HG02885 (cell line): ENCODE measurements around the gene ATP5PO.

ENCODE experiments used
- ATAC-seq: cut with Tn5 transposase; IDR thresholded peaks from one replicate; pipeline ENCODE4 v1.9.1; 2021; ENCODE audit warnings: mild to moderate bottlenecking; ENCODE audit not compliant: unreplicated experiment, poor library complexity

ATP5PO gene

DNA sequence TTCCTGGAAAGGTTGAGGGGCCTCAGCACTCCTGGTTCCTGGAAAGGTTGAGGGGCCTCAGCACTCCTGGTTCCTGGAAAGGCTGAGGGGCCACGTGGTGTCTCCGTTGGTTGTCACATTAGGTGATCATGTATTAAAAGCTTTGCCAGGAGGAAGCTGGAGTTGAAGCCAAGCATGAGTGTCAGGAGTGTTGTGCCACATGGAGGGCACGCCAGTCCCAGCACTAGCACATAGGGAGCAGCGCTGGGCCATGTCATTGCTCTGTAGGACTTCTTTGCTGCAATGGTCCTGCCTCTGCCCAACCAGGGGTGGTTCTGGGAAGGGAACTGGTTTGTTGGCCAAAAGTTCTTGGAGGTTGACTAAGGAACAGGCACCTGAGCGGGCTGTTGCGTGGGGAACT lies 13.3 kb downstream of the ATP5PO start:
- no peak for ATAC-seq

DNA sequence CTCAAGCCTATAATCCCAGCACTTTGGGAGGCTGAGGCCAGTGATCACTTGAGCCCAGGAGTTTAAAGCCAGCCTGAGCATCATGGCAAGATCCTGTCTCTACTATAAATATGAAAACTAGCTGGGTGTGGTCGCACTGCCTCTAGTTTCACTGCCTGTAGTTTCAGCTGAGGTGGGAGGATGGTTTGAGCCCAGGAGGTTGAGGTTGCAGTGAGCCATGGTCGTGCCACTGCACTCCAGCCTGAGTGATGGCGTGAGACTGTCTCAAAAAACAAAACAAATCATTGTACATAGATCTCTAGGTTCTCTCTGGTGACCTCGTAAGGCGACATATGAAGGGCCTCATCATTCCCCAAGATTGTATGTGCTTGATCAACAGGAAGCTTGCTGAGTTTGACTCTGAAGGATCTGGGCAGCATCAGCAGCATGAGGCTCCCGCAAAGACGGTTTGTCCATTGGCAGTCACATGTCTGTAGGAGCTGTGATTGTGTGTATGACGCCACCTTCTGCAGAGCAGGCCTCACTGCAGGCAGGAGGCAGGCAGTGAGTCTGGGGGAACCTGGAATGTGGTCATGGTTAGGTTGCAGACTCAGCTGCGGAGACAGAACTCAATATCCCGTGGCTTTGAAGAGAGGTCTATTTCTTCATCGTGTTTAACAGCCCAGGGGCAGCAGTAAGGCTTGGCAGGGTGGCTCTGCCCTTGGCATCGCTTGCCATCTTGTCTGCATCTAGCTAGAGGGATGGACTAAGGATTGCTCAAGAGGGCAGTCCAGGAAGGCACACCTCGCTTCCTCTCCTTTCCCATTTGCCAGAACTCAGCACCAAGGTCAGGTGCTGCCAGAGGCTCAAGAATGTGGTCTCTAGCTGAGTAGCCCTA lies 14.0 kb downstream of the ATP5PO start:
- ATAC-seq: no peak

DNA sequence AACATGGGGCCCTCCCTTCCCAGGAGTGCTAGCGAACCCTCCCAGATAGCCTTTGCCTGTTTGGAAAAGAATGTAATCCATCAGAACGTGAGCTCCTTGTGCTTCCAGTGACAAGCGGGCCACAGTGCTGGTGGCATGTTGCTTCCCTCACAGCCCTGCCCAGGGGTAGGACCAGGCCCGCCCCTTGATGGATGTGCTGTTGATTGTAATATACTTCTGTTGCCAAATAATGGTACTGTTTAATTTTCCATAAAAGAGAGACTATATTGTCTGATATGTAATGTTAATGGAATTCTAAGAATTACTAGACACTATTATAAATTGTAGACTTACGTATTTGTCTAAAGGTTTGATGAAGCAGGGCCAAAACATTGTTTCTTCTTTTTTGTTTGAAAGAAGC lies 16.4 kb downstream of the ATP5PO start:
- no peak for ATAC-seq

DNA sequence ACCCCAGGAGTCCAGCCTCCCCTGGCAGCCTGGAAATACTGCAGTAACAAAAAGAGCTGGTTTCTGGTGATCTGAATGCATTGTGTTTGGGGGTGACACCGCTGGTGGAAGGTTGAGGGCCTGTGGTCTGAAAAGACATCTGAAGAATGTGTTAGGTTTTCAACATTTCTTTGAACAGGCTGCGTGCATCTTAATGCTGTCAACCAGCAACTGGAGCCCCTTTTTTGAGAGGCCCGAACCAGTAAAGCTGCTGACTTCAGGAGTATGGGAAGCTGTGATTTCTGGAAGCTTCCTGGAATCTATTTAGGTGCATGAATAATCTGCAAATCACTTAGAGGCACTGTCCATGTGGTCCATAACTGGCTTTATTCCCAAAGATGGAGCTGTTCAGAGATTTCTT lies 17.0 kb downstream of the ATP5PO start:
- ATAC-seq: no peak

DNA sequence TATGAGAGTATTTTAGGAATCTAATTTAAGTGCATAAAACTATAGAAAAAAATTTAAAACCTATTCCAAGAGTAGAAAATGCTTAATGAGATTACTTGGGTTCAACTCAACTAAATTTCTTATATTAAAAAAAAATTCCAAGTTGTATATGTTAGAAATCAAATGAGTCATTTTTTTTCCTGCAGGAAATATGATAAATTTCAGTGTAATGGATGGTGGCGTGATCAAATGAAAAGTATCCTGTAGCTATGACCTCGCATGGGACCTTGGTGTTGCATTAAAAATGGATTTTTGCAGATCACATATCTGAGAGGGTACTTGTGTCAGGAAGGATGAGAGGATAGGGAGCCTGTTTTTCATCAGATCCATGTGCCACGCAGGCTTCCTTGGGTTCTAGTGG lies 17.9 kb downstream of the ATP5PO start:
- ATAC-seq: no peak

DNA sequence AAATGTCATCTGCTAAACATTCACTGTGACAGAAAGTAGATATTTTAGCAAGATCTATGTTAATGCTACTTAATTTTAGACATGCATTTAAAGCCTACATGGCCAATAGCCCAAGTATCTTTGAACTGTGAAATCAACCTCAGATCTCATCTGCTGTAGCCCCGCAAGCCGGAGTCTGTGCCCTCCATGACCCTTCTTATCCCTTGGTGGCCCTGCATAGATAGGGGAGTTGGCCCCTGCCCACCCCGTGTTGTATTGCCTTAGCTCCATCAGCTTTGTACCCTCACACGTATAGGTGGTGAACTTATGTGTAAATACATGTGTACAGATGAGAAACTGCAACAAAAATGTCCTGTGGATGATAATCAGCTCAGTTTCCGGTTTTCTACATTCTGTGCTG lies 18.5 kb downstream of the ATP5PO start:
- ATAC-seq: no peak

DNA sequence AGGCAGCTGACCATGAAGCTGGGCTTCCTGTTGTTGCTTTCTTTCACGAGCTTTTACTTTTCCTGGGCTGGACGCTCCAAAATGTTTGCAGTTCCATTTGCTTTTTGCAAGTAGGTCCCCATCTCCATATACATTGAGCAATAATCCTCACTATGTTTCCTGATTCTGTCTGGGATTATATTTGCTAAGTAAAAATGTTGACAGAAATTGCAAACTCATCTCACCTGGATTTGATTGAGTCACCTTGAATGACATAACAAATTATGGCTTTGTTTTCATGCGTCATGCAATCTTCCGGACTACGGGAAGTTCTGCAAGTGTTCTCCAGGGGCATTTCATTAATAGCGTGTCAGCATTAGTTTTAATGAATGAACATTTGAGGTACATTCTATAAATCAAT lies 18.9 kb downstream of the ATP5PO start:
- no peak for ATAC-seq

DNA sequence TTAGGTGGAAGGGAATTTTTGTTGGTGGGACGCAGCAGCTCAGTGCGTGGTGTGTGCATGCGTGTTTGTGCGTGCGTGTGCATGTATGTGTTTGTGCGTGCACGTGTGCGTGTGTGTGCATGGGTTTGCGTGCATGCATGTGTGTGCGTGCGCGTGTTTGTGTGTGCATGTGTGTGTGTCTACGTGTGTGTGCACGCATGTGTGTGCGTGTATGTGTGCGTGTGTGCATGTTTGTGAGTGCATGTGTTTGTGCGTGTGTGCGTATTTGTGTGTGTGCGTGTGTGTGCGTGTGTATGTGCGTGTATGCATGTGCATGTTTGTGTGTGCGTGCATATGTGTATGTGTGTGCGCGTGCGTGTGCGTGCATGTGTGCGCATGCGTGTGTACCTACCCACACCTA lies 20.2 kb downstream of the ATP5PO start:
- no peak for ATAC-seq

DNA sequence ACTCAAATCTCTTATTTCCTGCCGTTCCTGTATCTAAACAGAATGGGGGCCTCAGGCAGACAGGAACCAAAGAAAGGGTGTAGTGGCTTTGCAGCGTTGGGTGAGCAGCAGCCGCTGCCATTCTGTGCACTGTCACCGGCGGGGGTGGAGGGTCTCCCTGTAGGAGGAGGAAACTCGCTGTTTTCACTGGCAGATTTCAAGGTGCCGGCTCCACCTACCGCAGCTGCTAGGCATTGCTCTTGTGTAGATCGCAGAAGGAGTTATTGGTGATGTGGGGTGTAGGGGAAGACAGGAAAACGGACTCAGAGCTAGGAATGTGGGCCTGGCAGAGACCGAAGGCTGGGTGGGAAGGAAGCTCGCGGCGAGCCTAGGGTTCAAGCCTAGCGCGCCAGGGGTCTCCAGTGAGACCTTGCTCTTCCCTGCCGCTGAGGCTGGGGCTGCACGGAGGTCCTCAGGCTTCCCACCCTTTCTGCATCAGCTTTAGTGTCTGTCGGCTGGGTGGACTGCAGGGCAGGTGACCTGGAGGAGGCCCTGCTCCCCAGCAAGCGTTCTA lies 20.8 kb downstream of the ATP5PO start:
- peak; percentile 59 for ATAC-seq

DNA sequence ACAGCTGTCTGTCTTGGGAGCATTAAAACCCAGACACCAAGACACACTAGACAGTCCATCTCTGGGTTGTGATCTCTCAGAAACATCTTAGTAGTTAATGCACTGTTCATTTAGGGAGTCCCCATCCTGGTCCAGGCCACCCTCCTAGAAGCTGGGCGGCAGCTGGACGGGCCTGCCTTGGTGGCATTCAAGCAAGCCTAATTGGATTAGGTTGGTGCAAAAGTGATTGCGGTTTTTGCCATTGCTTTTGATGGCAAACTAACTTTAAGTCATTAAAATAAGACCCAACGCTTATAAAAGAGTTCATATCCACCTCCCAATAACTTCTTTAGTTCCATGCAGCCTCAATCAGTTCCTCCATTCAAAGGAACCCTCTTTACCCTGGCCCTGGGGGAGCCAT lies 21.7 kb downstream of the ATP5PO start:
- no peak for ATAC-seq

DNA sequence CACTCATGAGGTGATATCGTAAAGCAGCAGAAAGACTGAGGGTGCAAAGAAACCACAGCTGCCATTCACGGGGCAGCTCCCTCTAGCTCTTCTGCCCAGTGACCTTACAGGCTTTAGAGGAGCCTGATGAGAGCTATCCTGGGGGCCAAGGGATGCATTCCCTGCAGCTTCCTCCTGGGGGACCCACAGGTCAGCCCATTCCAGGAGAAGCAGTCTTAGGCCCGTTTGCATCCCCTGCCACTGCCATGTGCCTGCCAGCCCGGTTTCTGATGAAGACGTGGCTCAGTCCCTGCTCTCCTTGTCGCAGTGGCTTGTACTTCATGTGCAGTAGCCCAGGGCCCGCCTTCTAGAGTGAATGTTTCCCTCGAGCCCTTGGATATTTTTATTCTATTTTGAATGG lies 22.8 kb downstream of the ATP5PO start:
- no peak for ATAC-seq

DNA sequence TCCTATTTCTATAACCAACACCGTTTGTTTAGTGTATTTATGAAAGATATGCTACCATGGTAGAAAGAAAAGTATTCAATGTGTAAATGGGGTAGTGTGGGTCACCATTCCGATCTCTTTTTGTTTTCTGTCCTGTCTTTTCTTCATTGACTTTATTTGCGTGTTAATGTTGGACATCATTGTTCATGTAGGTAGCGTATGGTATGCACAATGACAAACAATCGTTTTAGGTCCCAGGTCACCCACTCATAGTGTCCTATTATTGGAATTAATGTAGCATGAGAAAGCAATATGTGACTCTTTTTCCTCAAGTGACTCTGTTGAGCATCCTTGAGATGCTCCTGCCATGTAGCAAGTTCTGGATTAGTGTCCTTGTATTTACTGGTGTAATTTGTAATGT lies 25.4 kb downstream of the ATP5PO start:
- ATAC-seq: no peak

DNA sequence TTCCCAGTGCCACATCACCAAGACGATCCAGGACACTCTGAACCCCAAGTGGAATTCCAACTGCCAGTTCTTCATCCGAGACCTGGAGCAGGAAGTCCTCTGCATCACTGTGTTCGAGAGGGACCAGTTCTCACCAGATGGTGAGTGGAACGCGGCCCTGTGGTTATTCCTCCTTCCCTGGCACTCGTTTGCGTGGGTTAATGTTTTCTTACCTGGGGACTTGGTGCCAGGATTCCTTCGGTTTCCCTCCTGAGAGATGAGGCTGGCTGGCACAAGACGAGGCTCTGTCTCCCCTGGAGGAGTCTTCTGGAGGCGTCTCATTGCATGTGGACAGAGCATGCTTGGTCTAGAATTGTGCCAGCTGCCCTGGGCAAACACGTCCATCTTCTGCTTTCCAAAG lies 29.3 kb downstream of the ATP5PO start:
- ATAC-seq: no peak

DNA sequence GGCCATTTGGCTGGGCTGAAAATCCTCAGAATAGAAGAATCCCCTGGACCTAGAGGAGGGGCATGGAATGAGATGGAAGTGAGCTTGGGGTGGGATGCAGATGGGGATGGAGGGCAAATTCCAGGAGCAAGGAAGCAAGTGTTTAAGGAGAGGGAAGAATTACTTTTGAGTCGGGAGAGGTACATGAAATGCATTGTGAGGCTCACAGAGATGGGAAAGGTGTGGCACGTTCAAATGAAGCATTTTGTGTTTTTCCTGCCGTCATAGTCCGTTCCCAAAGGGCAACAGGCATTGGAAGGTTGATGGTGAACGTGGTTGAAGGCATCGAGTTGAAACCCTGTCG lies 30.5 kb downstream of the ATP5PO start:
- ATAC-seq: no peak

DNA sequence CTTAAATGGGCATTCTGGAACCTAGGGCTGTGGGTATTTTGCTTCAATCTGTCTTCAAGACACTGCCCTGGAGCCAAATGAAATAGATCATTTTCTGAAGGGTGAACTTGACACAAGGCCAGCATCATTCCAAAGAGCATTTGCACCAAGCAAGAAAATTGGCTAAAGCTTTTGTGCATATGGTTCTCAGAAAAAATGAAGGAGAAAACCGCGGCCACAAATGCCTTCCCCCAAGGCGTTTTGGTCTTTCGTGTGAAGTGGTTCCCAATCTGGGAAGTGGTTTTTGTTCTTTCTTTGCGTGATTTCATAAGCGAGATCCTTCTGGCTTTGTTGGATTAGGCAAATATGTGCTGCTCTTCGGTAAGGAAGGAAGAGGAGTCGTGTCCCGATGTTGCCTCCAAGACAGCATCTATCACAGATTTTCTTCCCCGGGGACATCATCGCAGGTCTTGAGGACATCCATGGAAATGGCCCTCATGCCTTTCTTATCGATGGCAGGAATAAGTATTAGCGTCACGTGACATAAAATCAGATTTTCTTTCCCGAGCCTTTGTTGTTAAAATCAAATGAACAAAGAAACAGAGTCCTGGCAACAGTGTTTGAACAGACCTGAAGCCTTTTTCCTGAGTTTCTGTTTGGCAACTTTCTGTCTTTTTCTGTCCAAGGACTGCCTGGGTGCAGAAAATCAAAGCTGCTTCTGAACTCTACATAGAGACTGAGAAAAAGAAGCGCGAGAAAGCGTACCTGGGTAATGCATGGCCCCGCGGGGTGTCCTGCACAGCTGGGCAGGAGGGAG lies 31.0 kb downstream of the ATP5PO start:
- no peak for ATAC-seq

DNA sequence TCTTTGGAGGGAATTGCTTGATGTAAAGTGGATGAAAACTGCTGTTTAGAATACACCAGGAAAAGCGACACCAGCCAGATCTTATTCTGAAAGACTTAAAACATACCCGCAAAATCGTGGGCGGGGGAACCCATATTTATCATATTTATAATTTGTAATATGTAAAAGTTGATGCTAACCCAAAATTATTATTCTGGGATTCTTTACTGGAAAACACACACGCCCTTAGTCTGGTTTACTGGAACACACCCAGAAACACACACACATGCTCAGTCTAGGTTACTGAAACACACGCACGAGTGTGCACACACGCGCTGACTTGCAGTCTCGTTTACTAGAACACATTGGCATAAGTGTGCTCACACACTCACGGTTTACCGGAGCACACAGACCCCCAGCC lies 32.5 kb downstream of the ATP5PO start:
- no peak for ATAC-seq

DNA sequence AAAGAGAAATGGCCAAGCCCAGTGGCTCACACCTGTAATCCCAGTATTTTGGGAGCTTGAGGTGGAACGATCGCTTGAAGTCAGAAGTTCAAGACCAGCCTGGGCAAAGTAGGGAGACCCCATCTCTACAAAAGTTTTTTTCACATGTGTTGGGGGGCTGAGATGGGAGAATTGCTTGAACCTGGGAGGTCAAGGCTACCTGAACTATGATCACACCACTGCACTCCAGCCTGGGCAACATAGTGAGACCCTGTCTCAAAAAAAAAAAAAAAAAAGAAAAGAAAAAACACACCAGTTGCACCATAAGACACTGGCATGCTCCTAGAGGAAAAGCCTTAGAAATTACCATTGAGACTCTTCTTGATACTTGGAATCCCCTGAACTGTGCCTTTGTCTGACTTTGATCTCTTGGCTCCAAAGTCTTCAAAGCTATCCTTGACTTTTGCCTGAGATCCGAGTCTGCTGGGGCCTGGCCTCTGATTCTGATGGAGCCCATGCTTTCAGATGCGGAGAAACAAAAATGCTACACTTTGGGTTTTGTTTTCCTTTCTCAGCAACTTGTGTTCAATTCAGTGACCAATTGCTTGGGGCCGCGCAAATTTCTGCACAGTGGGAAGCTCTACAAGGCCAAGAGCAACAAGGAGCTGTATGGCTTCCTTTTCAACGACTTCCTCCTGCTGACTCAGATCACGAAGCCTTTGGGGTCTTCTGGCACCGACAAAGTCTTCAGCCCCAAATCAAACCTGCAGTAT lies 33.7 kb downstream of the ATP5PO start:
- ATAC-seq: no peak

DNA sequence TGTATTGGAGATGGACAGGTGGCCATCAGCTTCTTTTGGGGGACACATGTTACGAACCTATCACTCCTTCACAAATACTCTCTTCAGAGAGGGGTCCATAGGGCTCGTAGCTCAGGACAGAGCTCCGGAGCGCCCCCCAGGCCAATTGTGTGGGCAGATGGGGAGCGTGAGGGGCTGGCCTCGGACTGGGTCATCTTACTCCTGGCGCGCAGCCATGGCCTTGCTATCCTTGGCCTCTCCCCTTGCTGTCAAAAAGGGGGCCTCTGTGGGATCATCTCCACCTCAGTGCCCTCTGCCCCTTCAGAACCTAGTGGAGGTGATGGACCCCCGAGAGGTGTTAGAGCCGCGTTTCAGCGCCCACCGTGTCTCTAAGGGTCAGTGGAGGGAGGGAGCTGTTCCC lies 35.0 kb downstream of the ATP5PO start:
- ATAC-seq: no peak

DNA sequence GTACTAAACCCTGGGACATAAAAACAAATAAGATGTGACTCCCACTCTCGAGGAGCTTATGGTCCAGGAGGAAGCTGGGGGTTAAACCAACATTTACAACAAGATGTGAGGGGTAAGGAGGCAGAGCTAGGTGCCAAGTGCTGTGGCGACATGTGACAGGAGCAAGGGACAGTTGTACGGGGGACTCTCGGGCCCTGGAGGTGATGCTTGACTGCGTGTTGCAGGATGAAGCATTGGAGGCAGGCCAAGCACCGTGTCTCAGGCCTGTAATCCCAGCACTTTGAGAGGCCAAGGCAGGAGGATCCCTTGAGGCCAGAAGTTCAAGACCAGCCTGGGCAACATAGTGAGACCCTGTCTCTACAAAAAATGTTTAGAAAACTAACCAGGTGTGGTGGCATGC lies 36.8 kb downstream of the ATP5PO start:
- no peak for ATAC-seq

DNA sequence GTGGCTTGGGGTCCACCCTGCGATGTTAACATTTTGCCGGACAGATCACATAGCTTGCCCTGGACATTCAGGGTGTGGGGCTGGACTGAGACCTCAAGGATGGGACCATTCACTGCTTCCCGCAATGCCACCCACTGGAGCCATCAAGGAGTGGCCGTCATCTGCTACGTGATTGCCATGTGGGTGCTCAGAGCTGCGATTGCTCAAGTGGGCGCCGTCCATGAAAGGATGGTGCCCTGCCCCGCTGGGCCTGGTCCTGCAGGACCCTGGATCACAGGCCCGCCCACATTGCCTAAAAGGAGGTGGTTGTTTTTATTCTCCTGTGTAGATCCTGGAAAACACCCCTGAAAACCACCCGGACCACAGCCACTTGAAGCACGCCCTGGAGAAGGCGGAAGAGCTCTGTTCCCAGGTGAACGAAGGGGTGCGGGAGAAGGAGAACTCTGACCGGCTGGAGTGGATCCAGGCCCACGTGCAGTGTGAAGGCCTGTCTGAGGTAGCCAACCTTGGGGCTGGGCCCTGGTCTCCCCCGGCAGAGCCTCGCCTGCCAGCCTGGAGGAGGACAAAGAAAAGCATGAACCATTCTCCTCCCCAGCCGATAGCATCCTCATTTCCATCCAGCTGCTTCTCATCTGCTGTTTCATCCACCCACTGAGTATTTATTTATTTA lies 40.4 kb downstream of the ATP5PO start:
- ATAC-seq: no peak
